ENCODE results near the gene SH2D3A. TPM values are rescaled to one million over a fixed set of nuclear protein-coding genes. Genes with fewer than 3 reads are reported as not detected.
A peak's percentile ranks its signal among the peaks of the same experiment; 100 is the strongest.

SH2D3A gene
- total RNA-seq = under 1 TPM in 3 of 9 donors, not detected in 6; 0.12 to 0.56 (median 0.52) TPM
- polyA plus RNA-seq = under 1 TPM; 0.08 to 0.25 TPM
- long read RNA-seq, donor 1, partial matches to known transcripts = 0 of 3 reads
- long read RNA-seq, donor 1, other reads (novel, unspliced or antisense) = 3 of 3 reads
- long read RNA-seq, donor 2, partial matches to known transcripts = 0 of 1 reads
- long read RNA-seq, donor 2, other reads (novel, unspliced or antisense) = 1 of 1 reads
- long read RNA-seq, donor 3, partial matches to known transcripts = 0 of 1 reads
- long read RNA-seq, donor 3, other reads (novel, unspliced or antisense) = 1 of 1 reads

DNA sequence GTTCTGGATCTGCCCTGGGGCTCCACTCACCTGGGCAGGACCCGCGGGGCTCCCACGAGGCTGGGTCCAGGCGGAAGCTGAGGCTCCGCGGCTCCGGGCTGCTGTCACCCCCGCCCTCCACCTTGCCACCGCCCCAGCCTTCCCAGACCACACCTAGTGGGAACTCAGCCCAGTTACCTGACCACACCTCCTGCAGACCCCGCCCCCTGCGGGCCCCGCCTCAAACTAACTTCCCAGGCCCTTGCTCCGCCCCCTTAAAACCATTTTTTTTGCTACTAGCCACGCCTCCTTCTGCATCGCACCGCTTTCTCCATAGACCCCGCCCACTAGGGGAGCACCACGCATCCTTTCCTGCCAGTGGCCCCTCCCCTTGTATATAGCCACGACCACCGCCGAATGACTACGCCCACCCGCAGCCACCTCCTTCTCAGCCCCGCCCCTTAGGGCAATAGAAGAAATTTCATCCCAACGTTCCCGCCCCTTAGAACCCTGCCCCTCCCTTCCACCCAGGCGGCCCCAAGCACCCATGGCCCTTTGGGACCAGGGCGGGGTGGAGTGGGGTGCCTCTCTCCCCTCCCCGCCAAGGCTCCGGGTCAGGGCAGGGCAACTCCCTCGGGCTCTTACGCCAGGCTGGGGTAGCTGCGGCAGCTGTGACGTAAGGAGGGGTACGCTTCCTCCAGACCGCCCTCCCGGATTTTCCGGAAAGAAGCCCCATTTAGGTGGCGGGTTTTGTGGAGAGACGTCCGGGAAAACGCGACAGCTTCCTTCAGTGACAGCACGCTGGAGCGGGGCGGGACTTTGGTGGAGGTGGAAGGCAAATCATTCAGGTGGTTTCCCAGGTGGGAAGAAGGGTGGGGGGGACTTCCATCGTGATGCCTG is at the start of gene SH2D3A:
SH2D3A (minus strand) TSS at position 79 of the 879 bp plus-strand sequence. CDS start 3,687 bp downstream, outside the sequence.
- Histone ChIP-seq H3K9me3 (no peaks in the 10 kb centered on the region), H3K27me3 (peaks cover 9 to 32% (median 12%) of the 10 kb centered on the region in 9 donors), H3K4me3 (peak within 1 kb of the TSS in 9 of 12 donors; percentile 15 to 54 (median 41)), H3K36me3 (no peaks in the 10 kb centered on the region), H3K27ac (peak within 1 kb of the TSS in 4 of 12 donors; percentile 39 to 72 (median 58)), H3K4me1 (peaks cover 0 to 26% (median 10%) of the 10 kb centered on the region in 12 donors)
- 2 to 4% (median 3%) methylated on average over 46 to 47 of the region's 47 CpGs for WGBS, 4 donors
- TF ChIP-seq, protein P1, sequence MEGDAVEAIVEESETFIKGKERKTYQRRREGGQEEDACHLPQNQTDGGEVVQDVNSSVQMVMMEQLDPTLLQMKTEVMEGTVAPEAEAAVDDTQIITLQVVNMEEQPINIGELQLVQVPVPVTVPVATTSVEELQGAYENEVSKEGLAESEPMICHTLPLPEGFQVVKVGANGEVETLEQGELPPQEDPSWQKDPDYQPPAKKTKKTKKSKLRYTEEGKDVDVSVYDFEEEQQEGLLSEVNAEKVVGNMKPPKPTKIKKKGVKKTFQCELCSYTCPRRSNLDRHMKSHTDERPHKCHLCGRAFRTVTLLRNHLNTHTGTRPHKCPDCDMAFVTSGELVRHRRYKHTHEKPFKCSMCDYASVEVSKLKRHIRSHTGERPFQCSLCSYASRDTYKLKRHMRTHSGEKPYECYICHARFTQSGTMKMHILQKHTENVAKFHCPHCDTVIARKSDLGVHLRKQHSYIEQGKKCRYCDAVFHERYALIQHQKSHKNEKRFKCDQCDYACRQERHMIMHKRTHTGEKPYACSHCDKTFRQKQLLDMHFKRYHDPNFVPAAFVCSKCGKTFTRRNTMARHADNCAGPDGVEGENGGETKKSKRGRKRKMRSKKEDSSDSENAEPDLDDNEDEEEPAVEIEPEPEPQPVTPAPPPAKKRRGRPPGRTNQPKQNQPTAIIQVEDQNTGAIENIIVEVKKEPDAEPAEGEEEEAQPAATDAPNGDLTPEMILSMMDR (IDR thresholded peaks at IDR 0.05) = no peak
- TF ChIP-seq POLR2A (IDR thresholded peaks at IDR 0.05) = no peak
- peak; percentile 27 to 77 (median 74) for ATAC-seq
- DNase-seq = peak; percentile 42 to 84 (median 64)
- intact Hi-C loops (cut with DNase I) = loop anchor here in 3 of 10 donors (2.0 to 10.0 kb wide), 3 partner anchors 29 to 135 kb away; partner anchors contain the start of gene TRIP10 (in 1 of the 3)

DNA sequence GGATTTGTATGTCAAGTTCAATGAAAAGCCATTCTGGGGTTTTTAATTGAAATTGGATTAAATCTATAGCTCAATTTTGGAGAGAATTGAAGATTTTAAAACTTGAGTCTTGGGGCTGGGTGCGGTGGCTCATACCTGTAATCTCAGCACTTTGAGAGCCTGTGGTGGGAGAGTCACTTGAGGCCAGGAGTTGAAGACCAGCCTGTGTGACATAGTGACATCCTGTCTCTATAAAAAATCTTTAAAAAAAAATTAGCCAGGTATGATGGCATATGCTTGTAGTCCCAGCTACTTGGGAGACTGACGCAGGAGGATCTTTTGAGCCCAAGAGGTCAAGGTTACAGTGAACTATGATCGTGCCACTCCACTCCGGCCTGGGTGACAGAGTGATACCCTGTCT is 46.4 kb upstream of the SH2D3A start:
- 73 to 84% (median 82%) methylated on average over 4 of the region's 4 CpGs for WGBS, 4 donors
- H3K4me1 ChIP-seq = peaks cover 0 to 7% (median 0%) of the 10 kb centered on the region in 12 donors
- intact Hi-C loops (cut with DNase I) = no loop called here
- TF ChIP-seq, protein P1 (IDR thresholded peaks at IDR 0.05) = no peak
- no peak for TF ChIP-seq POLR2A (IDR thresholded peaks at IDR 0.05)
- DNase-seq (no peak), ATAC-seq (no peak)
- peaks cover 0 to 4% (median 0%) of the 10 kb centered on the region in 12 donors for H3K9me3 ChIP-seq
- peaks cover 0 to 18% (median 0%) of the 10 kb centered on the region in 9 donors for H3K27me3 ChIP-seq
- no peaks in the 10 kb centered on the region for H3K36me3 ChIP-seq
- H3K4me3 ChIP-seq = no peak overlapping the region
- H3K27ac ChIP-seq = no peak overlapping the region

DNA sequence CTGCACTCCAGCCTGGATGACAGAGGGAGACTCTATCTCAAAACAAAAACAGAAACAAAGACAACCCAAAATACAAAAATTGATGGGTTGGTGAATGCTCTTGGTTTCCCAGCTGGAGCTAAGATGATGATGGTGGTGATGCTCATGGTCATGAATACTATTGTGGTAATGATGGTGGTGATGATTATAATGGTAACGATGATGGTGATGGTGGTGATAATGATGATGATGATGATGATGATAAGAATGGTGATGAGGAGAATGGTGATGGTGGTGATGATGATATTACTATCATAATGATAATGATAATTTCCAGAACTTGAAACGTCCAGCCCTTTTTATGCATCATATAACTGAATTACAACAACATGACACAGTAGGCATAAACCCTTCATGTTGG is 45.4 kb upstream of the SH2D3A start:
- 83 to 88% (median 85%) methylated on average over 2 of the region's 2 CpGs for WGBS, 4 donors
- Histone ChIP-seq H3K9me3 (peaks cover 0 to 6% (median 0%) of the 10 kb centered on the region in 12 donors), H3K4me1 (peaks cover 0 to 7% (median 0%) of the 10 kb centered on the region in 12 donors), H3K36me3 (no peaks in the 10 kb centered on the region), H3K27ac (no peak overlapping the region), H3K27me3 (peaks cover 0 to 10% (median 0%) of the 10 kb centered on the region in 9 donors), H3K4me3 (no peak overlapping the region)
- TF ChIP-seq, protein P1 (IDR thresholded peaks at IDR 0.05) = no peak
- TF ChIP-seq POLR2A (IDR thresholded peaks at IDR 0.05) = no peak
- intact Hi-C loops (cut with DNase I) = no loop called here
- ATAC-seq = no peak
- no peak for DNase-seq

DNA sequence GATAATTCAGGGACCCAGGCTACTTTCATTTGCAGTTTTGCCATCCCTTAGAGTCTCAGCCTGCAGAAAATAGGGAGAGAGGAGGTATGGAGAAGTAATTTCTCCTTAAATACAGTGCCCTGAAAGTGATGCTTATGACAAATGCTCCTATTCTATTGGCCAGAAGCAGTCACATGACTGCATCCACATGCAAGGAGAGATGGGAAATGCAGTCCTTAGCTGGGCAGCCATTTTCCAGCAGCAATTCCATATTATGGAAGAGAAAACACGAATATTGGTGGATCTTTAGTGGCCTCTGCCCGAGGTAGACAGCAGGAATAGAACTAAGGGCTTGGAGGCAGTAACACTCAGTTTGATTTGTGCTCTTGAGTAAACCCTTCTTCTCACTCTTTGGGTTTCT is 44.7 kb upstream of the SH2D3A start:
- 24 to 35% (median 27%) methylated on average over 2 of the region's 2 CpGs for WGBS, 4 donors
- peaks cover 0 to 4% (median 0%) of the 10 kb centered on the region in 9 donors for H3K27me3 ChIP-seq
- intact Hi-C loops (cut with DNase I) = no loop called here
- ATAC-seq = no peak
- H3K4me1 ChIP-seq = peaks cover 0 to 7% (median 0%) of the 10 kb centered on the region in 12 donors
- no peak overlapping the region for H3K27ac ChIP-seq
- H3K36me3 ChIP-seq = no peaks in the 10 kb centered on the region
- peaks cover 0 to 6% (median 0%) of the 10 kb centered on the region in 12 donors for H3K9me3 ChIP-seq
- no peak overlapping the region for H3K4me3 ChIP-seq
- no peak for DNase-seq
- TF ChIP-seq POLR2A (IDR thresholded peaks at IDR 0.05) = no peak
- TF ChIP-seq, protein P1 (IDR thresholded peaks at IDR 0.05) = no peak
